ENCODE data around the gene SLCO4A1.

SLCO4A1 gene

GRCh38 chr20:62635232-62635631 is 7.1 kb upstream of the SLCO4A1 start:
- no peak for ATAC-seq
- TF ChIP-seq TCF4 (CRISPR knock-in tag; IDR thresholded peaks at IDR 0.05; ENCODE audit: borderline replicate concordance) = no peak

GRCh38 chr20:62635852-62636251 is 6.5 kb upstream of the SLCO4A1 start:
- no peak for TF ChIP-seq ZC3H10 (CRISPR knock-in tag; IDR thresholded peaks at IDR 0.05)
- no peak for TF ChIP-seq TCF4 (CRISPR knock-in tag; IDR thresholded peaks at IDR 0.05; ENCODE audit: borderline replicate concordance)
- TF ChIP-seq ESRRG (CRISPR knock-in tag; IDR thresholded peaks at IDR 0.05) = no peak
- no peak for TF ChIP-seq ZFP30 (CRISPR knock-in tag; IDR thresholded peaks at IDR 0.05)
- TF ChIP-seq PATZ1 (CRISPR knock-in tag; IDR thresholded peaks at IDR 0.05; ENCODE audit: borderline replicate concordance) = no peak
- TF ChIP-seq ARNTL (CRISPR knock-in tag; IDR thresholded peaks at IDR 0.05; ENCODE audit: borderline replicate concordance, low read depth) = no peak
- no peak for TF ChIP-seq ISL1 (CRISPR knock-in tag; IDR thresholded peaks at IDR 0.05)
- TF ChIP-seq CSDC2 (CRISPR knock-in tag; IDR thresholded peaks at IDR 0.05) = no peak
- TF ChIP-seq RARB (CRISPR knock-in tag; IDR thresholded peaks at IDR 0.05) = no peak
- TF ChIP-seq TSHZ2 (CRISPR knock-in tag; IDR thresholded peaks at IDR 0.05) = no peak
- no peak for TF ChIP-seq PPARA (CRISPR knock-in tag; IDR thresholded peaks at IDR 0.05; ENCODE audit: borderline replicate concordance)
- TF ChIP-seq ZNF8 (CRISPR knock-in tag; IDR thresholded peaks at IDR 0.05) = no peak
- TF ChIP-seq CSRNP3 (CRISPR knock-in tag; IDR thresholded peaks at IDR 0.05) = no peak
- TF ChIP-seq CREB5 (CRISPR knock-in tag; IDR thresholded peaks at IDR 0.05; ENCODE audit: low read depth) = no peak
- TF ChIP-seq OSR1 (CRISPR knock-in tag; IDR thresholded peaks at IDR 0.05) = no peak
- no peak for TF ChIP-seq GLIS3 (CRISPR knock-in tag; IDR thresholded peaks at IDR 0.05)
- no peak for TF ChIP-seq BACH2 (CRISPR knock-in tag; IDR thresholded peaks at IDR 0.05; ENCODE audit: borderline replicate concordance)
- no peak for TF ChIP-seq TOX (CRISPR knock-in tag; IDR thresholded peaks at IDR 0.05; ENCODE audit: borderline replicate concordance)
- TF ChIP-seq ZNF565 (CRISPR knock-in tag; conservative IDR thresholded peaks at IDR 0.05; ENCODE audit: low read depth) = no peak
- no peak for ATAC-seq

GRCh38 chr20:62636446-62636845 is 5.9 kb upstream of the SLCO4A1 start:
- no peak for ATAC-seq
- no peak for TF ChIP-seq PATZ1 (CRISPR knock-in tag; IDR thresholded peaks at IDR 0.05; ENCODE audit: borderline replicate concordance)
- no peak for TF ChIP-seq ZFP3 (CRISPR knock-in tag; IDR thresholded peaks at IDR 0.05)
- no peak for TF ChIP-seq TOX (CRISPR knock-in tag; IDR thresholded peaks at IDR 0.05; ENCODE audit: borderline replicate concordance)
- TF ChIP-seq ZNF70 (CRISPR knock-in tag; IDR thresholded peaks at IDR 0.05) = no peak
- no peak for TF ChIP-seq ARNTL (CRISPR knock-in tag; IDR thresholded peaks at IDR 0.05; ENCODE audit: borderline replicate concordance, low read depth)
- TF ChIP-seq ISL1 (CRISPR knock-in tag; IDR thresholded peaks at IDR 0.05) = no peak
- no peak for TF ChIP-seq TSHZ2 (CRISPR knock-in tag; IDR thresholded peaks at IDR 0.05)
- TF ChIP-seq SNAI2 (CRISPR knock-in tag; IDR thresholded peaks at IDR 0.05) = no peak
- no peak for TF ChIP-seq BACH2 (CRISPR knock-in tag; IDR thresholded peaks at IDR 0.05; ENCODE audit: borderline replicate concordance)
- TF ChIP-seq RARB (CRISPR knock-in tag; IDR thresholded peaks at IDR 0.05) = no peak
- TF ChIP-seq ZFP30 (CRISPR knock-in tag; IDR thresholded peaks at IDR 0.05) = no peak
- no peak for TF ChIP-seq ZNF8 (CRISPR knock-in tag; IDR thresholded peaks at IDR 0.05)
- no peak for TF ChIP-seq ZC3H10 (CRISPR knock-in tag; IDR thresholded peaks at IDR 0.05)
- TF ChIP-seq TCF4 (CRISPR knock-in tag; IDR thresholded peaks at IDR 0.05; ENCODE audit: borderline replicate concordance) = no peak
